Activated T-helper 1 cell treated with anti-CD3 and anti-CD28 coated beads, Interleukin-2, amount 50 U/mL, for 16 hours (primary cell): Measurements from ENCODE around the gene MAPK7.
"Not testable (repeated sequence)": the region's sequence is repeated elsewhere in the genome, so short reads cannot be mapped to it uniquely, and the experiment has no call there.

Experiments used
- DNase-seq, 2 donors: peaks; one replicate each; pipeline ENCODE4 v3.0.0-alpha.2; 2020; ENCODE audit warnings: low read depth in 1 of 2, low spot score in 1 of 2

The MAPK7 gene

GRCh38 chr17:19342611-19343255 is 35.6 kb upstream of the MAPK7 start:
- DNase-seq: no peak

DNA sequence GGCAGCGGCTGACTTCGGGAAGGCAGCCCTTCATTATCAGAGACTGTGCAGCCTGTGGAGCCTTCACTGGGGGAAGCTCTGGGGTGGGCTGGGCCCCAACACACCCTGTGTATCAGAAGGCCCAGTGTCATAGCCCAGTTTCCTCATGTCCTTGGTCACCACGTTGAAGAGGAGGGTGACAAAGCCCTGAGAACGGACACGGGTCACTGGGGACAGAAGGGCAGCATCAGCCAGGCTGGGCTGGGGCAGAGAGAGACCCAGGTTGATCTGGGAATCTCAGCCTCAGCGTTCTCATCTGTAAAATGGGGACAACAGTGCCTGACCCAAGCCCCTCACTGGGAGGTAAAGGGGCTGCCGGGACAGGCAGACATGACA is 35.1 kb upstream of the MAPK7 start:
- DNase-seq: no peak

GRCh38 chr17:19343671-19344151 is 34.6 kb upstream of the MAPK7 start:
- DNase-seq: no peak

GRCh38 chr17:19344311-19345066 is 33.8 kb upstream of the MAPK7 start:
- no peak for DNase-seq

DNA sequence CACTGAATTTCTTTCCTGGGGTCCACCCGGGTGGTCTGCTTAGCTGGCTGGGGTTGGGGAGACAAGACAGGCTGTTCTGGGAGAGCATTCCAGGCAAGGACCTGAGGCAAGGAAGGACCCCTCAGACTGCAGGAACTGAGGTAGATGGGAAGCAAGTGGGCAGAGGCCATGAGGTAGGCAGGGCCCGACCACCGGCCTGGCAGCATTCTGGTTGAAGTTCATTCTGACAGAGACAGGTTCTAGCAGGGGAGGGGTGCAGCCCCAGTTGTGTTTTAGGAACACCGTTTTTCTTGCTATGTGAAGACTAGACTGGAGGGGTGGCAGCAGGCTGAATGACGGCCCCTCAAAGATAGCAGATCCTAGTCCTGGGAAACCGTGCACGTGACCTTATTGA is 33.2 kb upstream of the MAPK7 start:
- no peak for DNase-seq

GRCh38 chr17:19345486-19346350 is 32.6 kb upstream of the MAPK7 start:
- DNase-seq: no peak

GRCh38 chr17:19346351-19347255 is 31.7 kb upstream of the MAPK7 start:
- no peak for DNase-seq

GRCh38 chr17:19347323-19348080 is 30.8 kb upstream of the MAPK7 start:
- no peak for DNase-seq

DNA sequence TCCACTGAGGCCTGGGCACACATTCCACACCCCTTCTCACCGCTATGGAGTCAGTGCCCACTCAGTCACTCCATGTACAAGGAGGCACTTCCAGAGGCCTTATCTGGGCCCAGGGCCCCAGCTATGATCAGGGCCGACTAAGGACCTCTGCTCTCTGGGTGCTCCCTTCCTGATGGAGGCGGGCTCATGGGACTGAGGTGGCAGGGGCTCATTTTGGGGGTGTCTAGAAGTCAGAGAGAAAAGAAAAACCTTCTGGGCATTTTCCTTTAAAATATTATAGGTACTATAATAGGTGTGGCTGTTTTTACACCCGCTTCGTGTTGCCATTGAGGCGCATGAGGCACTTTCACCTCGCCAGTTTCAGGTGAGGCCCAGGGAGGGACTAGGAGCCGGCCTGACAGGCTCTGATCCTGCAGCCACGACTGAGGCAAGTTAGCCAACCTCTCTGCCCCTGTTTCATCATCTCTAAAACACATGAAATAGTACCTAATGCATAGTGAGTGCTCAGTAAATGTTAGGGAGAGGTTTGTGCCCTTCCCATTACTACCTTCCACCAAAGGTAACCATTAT is 30.1 kb upstream of the MAPK7 start:
- DNase-seq: no peak

DNA sequence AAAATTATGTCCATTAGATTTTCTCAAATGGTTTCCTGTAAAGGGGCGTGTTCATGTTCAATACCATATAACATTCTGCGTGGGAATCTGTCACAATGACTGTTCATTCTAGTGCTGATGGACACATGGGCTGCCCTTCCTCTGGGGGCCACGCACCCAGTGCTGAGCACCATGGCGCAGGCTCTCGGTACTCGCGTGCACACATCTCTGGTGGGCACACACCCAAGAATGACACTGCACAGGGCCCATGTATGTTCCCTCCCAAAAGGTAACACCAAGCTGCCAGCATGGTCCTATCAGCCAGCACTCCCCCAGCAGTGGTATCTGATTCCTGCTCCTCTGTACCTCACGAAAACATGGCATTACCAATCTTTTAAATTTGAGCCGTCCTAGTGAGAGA is 29.5 kb upstream of the MAPK7 start:
- DNase-seq: no peak

DNA sequence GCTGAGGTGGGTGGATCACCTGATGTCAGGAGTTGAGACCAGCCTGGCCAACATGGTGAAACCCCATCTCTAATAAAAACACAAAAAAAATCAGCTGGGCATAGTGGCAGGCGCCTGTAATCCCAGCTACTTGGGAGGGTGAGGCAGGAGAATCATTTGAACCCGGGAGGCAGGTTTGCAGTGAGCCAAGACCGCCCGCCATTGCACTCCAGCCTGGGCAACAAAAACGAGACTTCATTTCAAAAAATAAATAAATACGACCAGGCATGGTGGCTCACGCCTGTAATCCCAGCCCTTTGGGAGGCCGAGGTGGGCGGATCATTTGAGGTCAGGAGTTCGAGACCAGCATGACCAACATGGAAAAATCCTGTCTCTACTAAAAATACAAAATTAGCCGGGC is 24.9 kb upstream of the MAPK7 start:
- not testable (repeated sequence) for DNase-seq

DNA sequence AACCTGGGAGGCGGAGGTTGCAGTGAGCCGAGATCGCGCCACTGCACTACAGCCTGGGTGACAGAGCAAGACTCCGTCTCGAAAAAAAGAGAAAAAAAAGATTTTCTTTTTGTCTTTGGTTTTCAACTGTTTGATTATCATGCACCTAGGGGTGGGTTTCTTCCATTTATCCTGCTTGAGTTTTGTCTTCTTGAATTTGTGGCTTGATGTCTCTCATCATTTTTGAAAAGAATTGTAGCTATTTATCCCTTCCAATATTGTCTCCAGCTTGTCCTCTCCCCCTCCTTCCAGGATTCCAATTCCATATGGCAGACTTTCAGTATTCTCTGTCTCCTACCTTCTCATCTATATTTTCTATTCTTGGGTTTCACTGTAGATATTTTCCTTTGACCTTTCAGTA is 23.6 kb upstream of the MAPK7 start:
- no peak for DNase-seq

DNA sequence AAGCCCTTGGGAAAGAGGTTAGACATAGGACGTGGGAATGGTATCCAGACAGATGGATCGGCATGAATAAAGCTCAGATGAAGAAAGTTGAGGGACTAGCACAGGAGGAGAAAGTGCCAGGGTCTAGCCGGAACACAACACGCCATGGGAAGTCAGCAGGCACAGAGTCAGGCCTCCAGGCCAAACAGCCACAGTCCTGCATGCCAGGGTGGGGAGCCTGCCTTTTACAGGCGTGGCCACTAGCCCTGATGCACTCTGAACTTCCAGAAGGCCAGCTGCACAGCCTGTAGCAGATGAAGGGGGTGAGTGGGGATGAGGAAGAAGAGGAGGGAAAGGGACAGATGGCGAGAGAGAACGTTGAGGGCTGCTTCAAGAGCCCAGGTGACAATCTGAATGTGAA is 20.9 kb upstream of the MAPK7 start:
- DNase-seq: no peak

- no peak for DNase-seq
Measured at GRCh38 chr17:19357761-19358160, 20.5 kb upstream of the MAPK7 start.

DNA sequence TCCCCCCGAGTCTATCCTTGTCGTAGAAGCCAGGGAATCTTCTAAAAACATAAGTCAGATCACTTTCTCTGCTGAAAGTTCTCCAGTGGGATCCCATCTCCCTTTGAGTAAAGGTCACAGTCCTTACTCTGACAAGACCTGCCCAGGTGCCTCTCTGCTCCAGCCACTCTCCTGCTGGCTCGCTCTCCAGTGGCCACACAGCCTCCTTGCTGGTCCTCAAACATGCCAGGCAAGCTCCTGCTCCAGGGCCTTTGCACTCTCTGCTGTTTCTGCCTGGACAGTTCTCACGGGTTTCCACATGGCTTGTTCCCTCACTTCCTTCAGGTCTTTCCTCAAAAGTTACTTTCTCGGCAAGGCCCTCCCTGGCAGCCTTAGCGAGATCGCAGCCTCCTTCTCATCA is 19.1 kb upstream of the MAPK7 start:
- no peak for DNase-seq

- DNase-seq: no peak
Measured at GRCh38 chr17:19359856-19360255, 18.4 kb upstream of the MAPK7 start.

GRCh38 chr17:19360772-19361171 is 17.5 kb upstream of the MAPK7 start:
- no peak for DNase-seq

DNA sequence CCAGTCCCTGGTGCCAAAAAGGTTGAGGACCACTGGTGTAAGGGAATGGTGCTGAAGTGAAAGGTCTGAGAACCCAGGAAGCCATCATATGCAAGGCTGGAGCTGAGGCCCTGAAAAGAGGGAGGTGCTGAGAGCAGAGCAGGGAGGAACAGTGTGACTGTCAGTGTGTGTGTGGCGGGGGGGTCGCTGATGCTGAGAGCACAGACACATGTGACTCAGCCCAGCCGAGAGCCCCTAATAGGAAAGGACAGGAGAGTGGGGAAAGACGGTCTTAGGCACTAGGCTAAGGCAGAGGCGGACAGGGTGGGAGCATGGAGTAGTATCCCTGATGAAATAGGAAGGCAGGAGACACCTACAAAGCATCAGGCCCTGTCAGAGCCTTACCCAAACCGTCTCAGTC is 17.0 kb upstream of the MAPK7 start:
- DNase-seq: no peak

- no peak for DNase-seq
Measured at GRCh38 chr17:19361944-19362276, 16.4 kb upstream of the MAPK7 start.
